NCI-H2196 treated with DMSO at 0.1 percent for 48 hours (cell line): ENCODE results near the gene ATP12A.

Experiments used
- DNase-seq: peaks from one replicate; lab custom pipeline; 2025; ENCODE audit not compliant: unreplicated experiment; lab: John Stamatoyannopoulos, UW

Gene ATP12A

DNA sequence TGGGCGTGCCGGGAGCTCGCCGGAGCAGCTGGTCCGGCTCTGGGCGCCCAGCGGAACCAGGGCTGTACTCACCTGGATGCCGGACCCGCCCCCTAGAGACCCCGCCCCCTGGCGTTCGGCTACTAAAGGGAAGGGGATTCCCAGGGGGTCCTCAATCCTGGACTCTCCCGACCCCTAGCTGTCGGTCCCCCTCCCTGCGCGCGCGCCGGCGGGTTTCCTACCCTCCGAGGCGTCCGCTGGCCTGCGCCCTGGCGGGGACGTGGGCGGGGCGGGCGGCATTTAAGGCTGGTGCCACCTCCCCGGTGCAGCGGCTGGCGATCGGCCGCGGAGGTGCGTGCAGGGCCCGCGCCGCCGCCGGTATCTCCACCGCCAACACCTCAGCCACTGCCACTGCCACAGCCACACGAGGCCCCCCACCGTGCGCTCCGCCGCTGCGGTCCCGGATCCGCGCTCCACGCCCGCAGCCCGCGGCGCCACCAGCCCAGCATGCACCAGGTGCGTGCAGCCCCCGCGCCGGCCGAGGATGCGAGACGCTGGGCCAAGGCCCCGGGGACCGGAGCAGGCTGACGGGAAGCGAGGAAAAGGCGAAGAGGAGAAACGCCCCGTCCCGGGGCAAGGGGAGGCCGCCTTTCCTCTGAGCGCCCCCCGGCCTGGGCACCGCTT, at the start of gene ATP12A:
Gene ATP12A (plus strand): TSS at position 151 of the 663 bp plus-strand sequence. CDS start 336 bp downstream, at position 487.
- DNase-seq = no peak

DNA sequence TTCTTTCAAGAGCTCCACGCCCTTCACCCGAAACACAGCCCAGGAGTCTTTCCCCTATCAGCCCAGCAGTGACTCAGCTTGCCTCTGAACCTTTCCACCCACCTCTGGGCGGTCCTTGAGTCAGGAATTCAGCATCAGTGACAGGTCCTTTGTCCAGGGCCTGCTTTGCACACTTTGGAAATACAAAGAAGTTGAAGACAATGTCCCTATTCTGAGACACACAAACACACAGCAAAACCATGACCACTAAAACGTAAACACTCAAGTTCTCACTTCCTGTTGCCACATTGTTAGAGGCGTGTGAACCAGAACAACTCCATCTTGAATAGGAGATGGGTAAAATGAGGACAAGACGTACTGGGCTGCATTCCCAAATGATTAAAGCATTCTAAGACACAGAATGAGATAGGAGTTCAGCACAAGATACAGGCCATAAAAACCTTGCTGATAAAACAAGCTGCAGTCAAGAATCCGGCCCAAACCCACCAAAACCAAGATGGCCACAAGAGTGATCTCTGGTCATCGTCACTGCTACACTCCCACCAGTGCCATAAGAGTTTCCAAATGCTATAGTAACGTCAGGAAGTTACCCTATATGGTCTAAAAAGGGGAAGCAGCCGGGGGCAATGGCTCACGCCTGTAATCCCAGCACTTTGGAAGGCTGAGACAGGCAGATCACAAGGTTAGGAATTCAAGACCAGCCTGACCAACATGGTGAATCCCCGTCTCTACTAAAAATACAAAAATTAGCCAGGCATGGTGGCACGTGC, 49.2 kb upstream of the ATP12A start:
- DNase-seq = no peak

DNA sequence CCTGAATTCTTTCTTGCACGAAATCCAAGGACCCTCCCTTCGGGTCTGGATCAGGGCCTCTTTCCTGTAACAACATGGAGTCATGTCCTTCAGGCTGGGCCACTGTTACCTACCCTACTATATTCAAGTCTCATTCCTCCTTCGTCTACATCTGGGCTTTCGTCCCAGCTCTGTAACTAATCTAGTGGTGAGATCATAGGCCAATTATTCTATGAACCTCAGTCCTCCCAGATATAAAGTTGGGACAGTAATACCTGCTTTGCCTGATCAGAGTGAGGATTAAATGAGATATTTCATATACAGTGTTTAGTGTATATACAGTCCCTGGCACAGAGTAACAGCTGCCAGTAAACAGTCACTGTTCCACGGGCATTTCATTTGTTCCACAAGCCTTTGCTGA, 48.3 kb upstream of the ATP12A start:
- no peak for DNase-seq

DNA sequence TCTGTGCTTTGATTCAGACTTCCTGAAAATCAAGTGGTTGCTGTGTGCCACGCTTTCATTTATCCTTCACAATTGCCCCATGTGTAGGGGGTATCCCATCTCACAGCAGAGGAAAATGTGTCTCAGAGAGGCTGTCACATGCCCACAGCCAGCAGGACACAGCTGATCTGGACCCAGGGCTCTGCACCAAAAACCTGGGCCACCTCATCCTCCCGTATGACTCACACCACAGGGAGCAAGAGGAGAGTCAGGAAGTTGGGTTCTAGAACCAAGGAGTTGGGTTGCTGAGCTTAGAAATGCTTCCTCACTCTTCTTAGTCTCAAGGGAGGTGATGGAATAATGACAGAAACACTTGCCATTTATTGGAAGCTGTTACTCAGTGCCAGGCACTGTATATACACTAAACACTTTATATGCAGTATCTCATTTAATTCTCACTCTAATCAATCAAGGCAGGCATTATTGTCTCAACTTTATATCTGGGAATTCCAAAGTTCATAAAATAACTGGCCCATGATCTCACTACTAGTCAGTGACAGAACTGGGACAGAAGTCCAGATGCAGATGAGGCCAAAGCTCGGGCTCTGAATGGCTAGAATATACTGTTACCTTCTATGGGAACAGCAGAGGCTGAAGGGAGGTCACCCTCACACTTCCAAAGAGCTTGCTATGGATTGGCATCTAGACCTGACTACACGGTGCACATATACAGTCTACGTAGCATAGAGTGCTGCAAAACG, 47.7 kb upstream of the ATP12A start:
- no peak for DNase-seq

DNA sequence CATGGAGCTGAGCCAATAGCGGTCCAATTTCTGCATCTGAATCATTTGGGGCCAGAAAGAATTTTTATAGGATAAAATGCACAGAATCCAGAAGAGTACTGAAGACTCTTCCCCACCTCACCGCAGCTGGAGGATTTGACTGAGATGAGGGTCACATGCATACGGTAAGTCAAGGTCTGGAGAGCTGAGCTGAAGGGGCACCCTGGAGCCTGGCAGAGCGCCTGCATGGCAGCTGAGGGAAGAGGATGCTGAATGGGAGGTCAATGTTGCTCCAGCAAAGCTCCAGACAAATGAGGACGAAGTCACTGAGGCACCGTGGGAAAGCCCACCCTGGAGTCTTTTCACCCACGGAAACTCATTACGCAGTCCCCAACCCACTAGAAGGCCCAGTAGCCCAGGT, 43.4 kb upstream of the ATP12A start:
- no peak for DNase-seq

DNA sequence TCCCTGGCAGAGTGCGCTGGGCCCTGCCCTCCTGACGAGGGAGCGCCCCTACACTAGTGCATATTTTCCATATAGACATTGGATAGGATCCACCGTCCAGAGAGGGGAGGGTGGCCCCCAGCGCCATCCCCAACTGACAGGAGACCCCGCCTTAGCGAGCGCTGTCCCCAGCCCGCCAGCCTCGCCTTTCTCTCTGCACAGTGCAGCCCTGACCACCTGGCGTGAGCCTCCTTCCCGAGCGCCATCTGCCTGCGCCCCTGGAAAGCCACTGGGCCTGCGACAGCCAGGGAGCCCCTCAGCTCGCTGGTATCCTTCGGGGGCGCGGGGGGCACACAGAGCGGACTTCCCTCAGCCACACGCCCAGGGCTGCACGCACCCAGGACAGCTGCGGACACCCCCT, 42.1 kb upstream of the ATP12A start:
- no peak for DNase-seq

DNA sequence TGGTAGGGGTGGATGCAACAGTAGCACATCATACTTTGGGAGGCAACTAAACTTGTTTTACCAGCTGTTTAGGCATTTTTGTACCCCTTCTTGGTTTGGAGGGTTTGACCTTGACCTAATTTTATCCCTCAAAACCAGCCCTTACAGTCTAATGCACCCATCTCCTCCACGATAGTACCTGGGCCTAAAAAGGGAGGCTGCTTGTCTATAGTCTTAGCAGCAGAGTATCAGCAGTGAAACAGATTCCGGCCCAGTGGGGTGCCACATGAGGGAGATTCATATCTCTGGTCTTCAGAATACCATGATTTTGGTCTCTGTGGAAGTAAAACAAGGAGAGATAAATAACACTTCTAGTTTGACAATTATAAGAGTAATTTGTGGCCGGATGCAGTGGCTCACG, 39.5 kb upstream of the ATP12A start:
- DNase-seq = no peak

DNA sequence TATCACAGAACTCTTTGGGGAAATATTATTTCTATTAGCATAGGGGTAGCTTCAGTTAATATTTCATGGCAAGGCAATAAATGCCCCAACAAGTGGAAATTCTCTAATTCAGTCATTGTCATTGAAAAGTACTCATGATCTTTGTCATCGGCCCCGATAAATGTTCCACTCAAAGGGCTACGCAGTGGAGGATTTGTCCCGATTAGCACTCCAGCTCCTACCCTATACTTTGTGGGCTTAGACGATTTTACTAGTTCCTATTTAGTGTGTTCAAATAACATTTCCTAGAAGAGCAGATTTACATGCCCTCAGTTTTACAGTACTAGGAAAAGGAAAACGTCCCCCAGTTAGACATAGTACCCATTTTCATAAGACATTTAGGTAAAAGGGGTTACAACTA, 38.0 kb upstream of the ATP12A start:
- DNase-seq = no peak

DNA sequence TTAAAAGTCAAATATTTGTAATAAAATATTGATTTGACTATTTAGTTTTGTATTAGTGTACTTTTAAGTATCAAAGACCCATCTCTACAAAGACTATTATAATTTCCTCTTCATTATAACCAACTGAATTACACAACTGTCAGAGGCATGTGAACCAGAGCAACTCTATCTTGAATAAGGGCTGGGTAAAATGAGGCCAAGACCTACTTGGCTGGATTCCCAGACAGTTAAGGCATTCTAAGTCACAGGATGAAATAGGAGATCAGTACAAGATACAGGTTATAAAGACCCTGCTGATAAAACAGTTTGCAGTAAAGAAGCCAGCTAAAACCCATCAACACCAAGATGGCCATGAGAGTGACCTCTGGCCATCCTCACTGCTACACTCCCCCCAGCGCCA, 36.2 kb upstream of the ATP12A start:
- DNase-seq = no peak

DNA sequence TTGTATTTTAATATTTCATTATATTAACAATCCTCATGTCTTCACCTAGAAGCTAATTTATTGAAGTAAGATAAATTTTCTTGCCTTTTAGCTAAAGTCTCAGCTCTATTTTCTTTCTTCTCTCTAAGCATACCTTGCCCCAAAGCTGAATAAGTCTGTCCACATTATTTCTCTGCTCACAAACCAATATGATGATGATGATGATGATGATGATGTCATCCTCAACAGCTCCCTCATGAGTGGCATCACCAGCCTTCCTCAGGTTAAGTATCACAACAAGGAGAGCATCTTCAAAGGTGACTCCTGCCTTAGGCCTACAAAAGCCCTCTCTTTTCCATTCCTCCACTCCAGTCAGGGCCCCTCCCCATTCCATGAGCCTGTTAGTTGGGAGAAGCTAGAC, 31.9 kb upstream of the ATP12A start:
- DNase-seq = no peak

DNA sequence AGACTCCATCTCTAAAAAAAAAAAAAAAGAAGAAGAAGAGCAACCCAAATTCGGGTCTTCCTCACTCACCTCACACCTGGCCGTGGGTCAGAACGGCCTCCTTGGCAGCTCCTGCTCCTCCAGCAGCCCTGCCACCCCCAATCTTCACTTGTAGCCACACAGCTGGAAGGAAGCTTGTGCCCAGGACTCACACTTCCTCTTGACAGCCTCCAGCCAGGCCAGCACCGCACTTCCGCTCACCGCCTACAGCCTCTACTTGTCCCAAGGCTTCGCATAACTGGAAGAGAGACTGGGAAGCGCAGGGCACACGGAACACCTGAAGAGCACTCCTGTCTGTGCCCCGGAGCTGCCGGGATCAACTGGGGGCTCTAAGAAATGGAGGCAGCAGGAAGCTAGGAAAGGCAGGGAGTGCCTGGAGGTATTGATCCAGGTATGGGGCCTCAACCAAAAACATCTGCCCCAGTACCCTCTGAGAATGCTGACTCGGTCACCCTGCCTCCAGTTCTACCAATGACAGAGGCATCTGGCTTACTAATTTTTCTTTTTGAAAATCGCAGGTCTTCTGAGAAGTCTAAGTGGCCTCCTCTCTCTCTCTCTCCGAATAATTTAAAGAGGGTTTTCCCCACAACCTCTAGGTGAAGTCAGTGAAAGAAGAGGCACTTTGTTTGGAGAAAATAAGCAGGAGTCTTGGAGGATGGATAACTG, 31.1 kb upstream of the ATP12A start:
- no peak for DNase-seq

DNA sequence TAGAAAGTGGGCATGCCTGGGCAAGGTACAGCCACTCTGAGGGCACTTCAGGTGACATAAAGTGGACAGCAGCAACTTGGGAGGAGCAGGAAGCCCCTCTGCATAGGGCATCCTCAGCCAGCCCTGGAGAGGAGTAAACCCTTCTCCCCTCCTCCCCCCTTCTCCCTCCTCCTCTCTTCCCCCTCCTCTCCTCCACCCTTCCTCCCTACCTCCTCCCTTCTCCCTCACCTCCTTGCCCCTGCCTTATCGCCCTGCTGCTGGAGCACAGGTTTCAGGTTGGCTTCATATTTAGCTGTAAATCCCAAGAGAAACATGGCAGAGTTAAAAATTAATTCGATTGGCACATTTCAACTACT, 30.5 kb upstream of the ATP12A start:
- DNase-seq = no peak

DNA sequence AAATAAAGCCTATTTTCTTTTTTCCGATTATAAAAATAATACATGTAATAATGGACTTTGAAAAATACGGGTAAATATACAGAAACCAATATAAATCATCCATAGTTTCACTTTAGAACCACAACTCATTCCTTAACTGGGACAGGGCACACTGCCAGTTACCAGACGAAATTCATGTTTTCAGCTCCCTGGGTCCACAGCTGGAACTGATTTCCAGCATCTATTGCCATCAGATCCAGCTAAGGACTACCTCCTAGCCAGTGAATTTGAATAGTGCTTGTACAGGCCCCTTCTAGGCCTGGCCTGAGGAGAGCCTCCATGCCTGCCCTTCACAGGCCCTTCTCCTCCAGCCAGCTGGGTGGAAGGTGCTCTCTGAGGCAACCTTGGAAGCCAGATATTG, 30.0 kb upstream of the ATP12A start:
- no peak for DNase-seq

DNA sequence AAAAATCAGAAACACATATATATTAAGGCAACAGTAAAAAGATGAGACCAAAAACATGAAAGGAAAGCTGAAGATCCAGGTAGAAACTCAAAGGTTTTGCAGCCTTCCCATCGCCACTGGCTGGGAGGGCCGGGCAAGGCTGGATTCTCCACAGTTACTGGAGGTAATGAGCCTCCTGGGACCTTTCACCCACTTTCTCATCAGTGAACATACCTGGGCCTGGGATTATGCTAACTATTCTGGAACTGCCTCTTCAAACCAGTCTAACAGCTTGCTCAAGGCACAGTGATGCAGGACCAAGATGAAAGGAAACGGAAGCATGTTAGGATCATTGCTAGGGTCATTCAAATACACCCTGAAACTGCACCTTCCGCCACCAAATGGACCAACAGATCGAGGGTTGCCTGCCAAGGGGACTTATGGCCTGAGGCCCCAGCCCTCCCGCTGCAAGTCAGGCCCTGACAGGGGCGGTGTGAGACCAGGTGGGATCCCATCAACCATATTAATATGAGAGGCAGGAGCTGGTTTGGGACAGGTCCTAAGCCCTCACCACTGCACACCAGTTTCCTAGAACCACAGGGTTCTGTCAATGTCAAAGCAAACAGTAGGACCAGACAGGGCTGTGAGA, 28.4 kb upstream of the ATP12A start:
- DNase-seq = no peak

DNA sequence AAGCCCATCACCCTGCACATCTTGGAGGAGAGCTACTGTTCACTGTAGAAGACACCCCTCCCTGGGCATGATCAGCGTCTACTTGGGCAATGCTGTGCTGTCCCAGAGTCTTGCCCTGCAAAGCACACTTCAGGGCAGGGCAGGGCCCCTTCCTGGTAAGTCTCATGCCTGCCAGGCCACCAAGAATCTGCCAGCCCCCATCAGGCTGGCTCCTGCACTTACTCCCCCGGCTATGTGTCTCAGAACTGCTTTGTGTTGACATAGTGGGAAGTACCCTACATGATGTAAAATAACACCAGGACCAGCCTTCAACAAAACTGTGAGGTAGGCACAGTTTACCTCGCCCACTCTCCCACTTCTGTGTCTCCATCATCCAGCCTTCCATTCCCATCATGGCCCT, 27.8 kb upstream of the ATP12A start:
- DNase-seq = no peak

DNA sequence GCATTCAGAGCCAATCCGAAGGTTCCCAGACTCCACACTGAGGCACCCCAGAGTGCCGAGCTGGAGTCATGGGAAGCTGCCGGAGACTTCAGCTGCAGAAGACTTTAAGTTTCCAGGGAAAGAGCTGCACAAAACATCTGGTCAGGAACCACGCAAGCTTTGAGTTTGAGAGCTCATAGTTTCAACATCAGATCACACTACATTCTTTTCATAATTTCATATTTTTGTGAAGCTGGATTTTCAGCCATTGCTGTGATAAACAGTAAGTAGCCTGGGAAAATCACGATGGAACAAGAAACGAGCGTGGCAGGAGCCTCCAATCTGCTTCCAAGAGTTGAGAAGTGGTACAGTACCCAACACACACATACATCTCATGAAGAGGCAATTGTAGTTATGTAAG, 25.5 kb upstream of the ATP12A start:
- no peak for DNase-seq

DNA sequence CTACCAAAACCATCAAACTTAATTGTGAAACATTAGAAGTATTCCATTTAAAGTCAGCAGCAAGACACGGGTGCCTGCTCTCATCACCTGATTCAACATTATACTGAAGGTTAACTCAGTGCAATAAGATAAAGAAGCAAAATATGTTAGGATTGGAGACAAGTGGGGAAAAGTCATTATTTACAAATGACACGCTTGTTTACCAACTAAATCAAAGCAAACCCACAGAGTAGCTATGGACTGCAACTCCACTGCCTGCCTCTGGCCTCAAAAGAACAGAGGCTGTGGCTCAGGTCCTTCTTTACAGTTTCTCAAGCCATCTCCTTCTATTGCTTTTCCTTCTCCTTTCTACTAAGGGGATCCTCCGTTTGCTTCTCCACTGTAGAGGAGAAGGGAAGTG, 21.0 kb upstream of the ATP12A start:
- DNase-seq = no peak

DNA sequence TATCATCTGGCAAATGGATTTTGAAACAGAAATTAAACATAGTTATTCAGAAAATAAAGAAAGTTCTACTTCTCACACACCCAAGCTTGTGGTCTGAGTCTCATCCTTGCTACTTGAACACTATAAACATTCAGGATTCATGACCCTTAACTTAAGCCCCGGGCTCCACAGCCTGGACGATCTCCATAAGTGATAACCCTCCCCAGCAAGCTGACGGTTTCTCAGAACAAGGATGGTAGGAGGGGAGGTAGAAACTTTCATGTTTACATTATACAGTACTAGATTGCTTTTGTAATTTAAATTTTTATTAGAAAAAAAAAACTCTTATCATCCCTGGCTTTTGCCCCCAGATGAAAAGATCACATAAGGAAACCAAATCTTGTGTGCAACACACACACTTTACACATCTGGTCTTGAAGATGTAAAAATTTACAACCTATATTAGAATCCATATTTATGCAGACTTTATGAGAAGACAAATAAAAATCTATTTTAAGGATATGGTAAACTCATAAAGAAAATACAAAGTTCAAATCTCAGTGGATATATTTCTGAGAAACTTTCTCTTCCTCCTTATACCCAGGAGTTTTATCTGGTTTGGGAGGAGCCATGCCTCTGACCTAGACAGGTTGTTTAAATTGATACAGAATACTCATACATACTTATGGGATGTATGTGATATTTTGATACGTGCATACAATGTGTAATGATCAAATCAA, 20.0 kb upstream of the ATP12A start:
- DNase-seq = no peak

DNA sequence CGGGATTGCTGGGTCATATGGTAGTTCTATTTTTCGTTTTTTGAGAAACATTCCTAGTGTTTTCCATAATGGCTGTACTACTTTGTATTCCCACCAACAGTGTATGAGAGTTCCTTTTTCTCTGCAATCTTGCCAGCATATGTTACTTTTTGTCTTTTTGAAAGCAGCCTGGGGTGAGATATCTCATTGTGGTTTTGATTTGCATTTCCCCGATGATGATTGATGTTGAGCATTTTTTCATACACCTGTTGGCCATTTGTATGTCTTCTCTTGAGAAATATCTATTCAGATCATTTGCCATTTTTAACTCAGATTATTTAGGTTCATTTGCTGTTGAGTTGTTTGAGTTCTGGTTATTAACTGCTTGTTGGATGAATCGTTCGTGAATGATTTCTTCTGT, 18.5 kb upstream of the ATP12A start:
- no peak for DNase-seq
